Gastrocnemius medialis (tissue), 4 donors: ENCODE results near the gene PDCD10.

ENCODE experiments used
- CTCF ChIP-seq, 5 experiments: fragments of 450-650 bp in 3 of 5; fragments of 200-600 bp in 2 of 5; sonication (generic) in 2 of 5; IDR thresholded peaks in 4 of 5; conservative IDR thresholded peaks in 1 of 5; 1 replicate in 4 of 5; 2 replicates in 1 of 5; pipeline ENCODE4 v1.5.1; 2016 to 2019; ENCODE audit warnings: antibody characterized with exemption in 5 of 5, mild to moderate bottlenecking in 3 of 5, moderate library complexity in 3 of 5
- POLR2A ChIP-seq, 2 donors: fragments of 450-650 bp; IDR thresholded peaks; one replicate each; pipeline ENCODE4 v1.6.1; 2017; ENCODE audit warnings: antibody characterized with exemption in 2 of 2, mild to moderate bottlenecking in 2 of 2, moderate library complexity in 2 of 2

DNA sequence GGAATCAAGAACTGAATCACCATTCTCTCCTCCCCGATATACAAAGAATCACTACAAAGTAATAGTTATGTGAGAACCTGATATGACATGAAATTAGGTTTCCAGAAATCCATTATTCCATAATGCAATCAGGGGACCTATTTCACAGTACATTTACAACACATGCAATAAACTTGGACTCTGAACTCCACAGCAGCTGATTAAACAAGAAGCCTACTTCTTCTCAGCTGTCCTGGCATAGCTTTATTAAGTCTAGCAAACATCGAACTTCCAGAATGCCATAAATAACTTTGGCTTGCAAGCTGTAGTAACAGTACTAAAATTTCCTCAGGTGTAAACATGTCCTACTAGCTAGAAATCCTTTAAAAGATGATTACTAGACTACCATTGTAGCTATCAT lies 17.8 kb downstream of the PDCD10 start:
- no peak for TF ChIP-seq CTCF (IDR thresholded peaks at IDR 0.05 in 4 of 5, conservative IDR thresholded peaks at IDR 0.05 in 1 of 5)
- TF ChIP-seq POLR2A (IDR thresholded peaks at IDR 0.05), result no peak
